HG02840 (cell line): ENCODE data around the gene HOXB2.
"Not testable (repeated sequence)": the region's sequence is repeated elsewhere in the genome, so short reads cannot be mapped to it uniquely, and the experiment has no call there.

Source experiments
- ATAC-seq: cut with Tn5 transposase; IDR thresholded peaks from one replicate; pipeline ENCODE4 v1.9.1; 2021; ENCODE audit warnings: mild to moderate bottlenecking, moderate library complexity, moderate number of reproducible peaks; ENCODE audit not compliant: unreplicated experiment, low FRiP score

HOXB2 gene

GRCh38 chr17:48543854-48544348, 1.0 kb downstream of the HOXB2 start:
- no peak for ATAC-seq

GRCh38 chr17:48543107-48543853, 1.6 kb downstream of the HOXB2 start:
- no peak for ATAC-seq

GRCh38 chr17:48542698-48543106, 2.2 kb downstream of the HOXB2 start:
- no peak for ATAC-seq

GRCh38 chr17:48542114-48542656, 2.7 kb downstream of the HOXB2 start:
- no peak for ATAC-seq

GRCh38 chr17:48541577-48542113, 3.3 kb downstream of the HOXB2 start:
- no peak for ATAC-seq

- no peak for ATAC-seq
Measured at GRCh38 chr17:48541036-48541576, 3.8 kb downstream of the HOXB2 start.

GRCh38 chr17:48540213-48540612, 4.7 kb downstream of the HOXB2 start:
- no peak for ATAC-seq

GRCh38 chr17:48539177-48539576, 5.7 kb downstream of the HOXB2 start:
- ATAC-seq: no peak

GRCh38 chr17:48537316-48537715, 7.6 kb downstream of the HOXB2 start:
- ATAC-seq: no peak

GRCh38 chr17:48535793-48536559, 8.9 kb downstream of the HOXB2 start:
- ATAC-seq: not testable (repeated sequence)

GRCh38 chr17:48532261-48532660, 12.6 kb downstream of the HOXB2 start:
- no peak for ATAC-seq

GRCh38 chr17:48530887-48531272, 14.0 kb downstream of the HOXB2 start, which contains the start of gene HOXB1:
Gene HOXB1, minus strand, starts transcription at chr17:48531011. Its CDS starts 107 bp downstream, at chr17:48530904.
- ATAC-seq: no peak

- no peak for ATAC-seq
Measured at GRCh38 chr17:48530208-48530886, 14.6 kb downstream of the HOXB2 start.

GRCh38 chr17:48529683-48530009, 15.3 kb downstream of the HOXB2 start:
- no peak for ATAC-seq

- no peak for ATAC-seq
Measured at GRCh38 chr17:48528936-48529682, 15.8 kb downstream of the HOXB2 start.

- ATAC-seq: no peak
Measured at GRCh38 chr17:48528153-48528935, 16.6 kb downstream of the HOXB2 start.

- no peak for ATAC-seq
Measured at GRCh38 chr17:48527547-48527932, 17.4 kb downstream of the HOXB2 start.

- ATAC-seq: no peak
Measured at GRCh38 chr17:48526608-48527546, 18.0 kb downstream of the HOXB2 start.
